Large intestine (tissue), 3 donors: Measurements from ENCODE around the gene INSR. TPM values are rescaled to one million over a fixed set of nuclear protein-coding genes. Genes with fewer than 3 reads are reported as not detected.

ENCODE experiments used
- DNase-seq, 2 donors: peaks; one replicate each; pipeline versions ENCODE4 v3.0.0 to v3.0.0-alpha.2; 2013
- H3K27ac ChIP-seq: one replicate; pipeline ENCODE4 v1.5.1; 2013; ENCODE audit warnings: low read length
- H3K27me3 ChIP-seq: 2 replicates; pipeline ENCODE4 v1.6.1; 2013; ENCODE audit warnings: low read length; ENCODE audit not compliant: control insufficient read depth, insufficient read depth
- H3K36me3 ChIP-seq: 2 replicates; pipeline ENCODE4 v1.6.1; 2013; ENCODE audit warnings: low read length; ENCODE audit not compliant: control insufficient read depth, insufficient read depth
- H3K4me1 ChIP-seq: one replicate; pipeline ENCODE4 v1.6.1; 2013; ENCODE audit warnings: low read length; ENCODE audit not compliant: control insufficient read depth, insufficient read depth
- H3K4me3 ChIP-seq: one replicate; pipeline ENCODE4 v1.5.1; 2013; ENCODE audit warnings: low read length
- H3K9me3 ChIP-seq: one replicate; pipeline ENCODE4 v1.6.1; 2013; ENCODE audit warnings: mild to moderate bottlenecking, low read depth, low read length, moderate library complexity; ENCODE audit not compliant: control insufficient read depth
- whole genome bisulfite sequencing: methylation state at CpG from one replicate; pipeline ENCODE4 v1.1.5; 2013; ENCODE audit warnings: low lambda C conversion rate; ENCODE audit not compliant: insufficient coverage; 5-methylcytosine and 5-hydroxymethylcytosine counted together
- polyA plus RNA-seq: library from polyadenylated mRNA; unstranded; fragments of 120-200 nt; gene quantifications from one replicate; pipeline ENCODE4 v1.2.1, GENCODE V29; 2013

The INSR gene
- polyA plus RNA-seq, 1 donor = 27.7 TPM

DNA sequence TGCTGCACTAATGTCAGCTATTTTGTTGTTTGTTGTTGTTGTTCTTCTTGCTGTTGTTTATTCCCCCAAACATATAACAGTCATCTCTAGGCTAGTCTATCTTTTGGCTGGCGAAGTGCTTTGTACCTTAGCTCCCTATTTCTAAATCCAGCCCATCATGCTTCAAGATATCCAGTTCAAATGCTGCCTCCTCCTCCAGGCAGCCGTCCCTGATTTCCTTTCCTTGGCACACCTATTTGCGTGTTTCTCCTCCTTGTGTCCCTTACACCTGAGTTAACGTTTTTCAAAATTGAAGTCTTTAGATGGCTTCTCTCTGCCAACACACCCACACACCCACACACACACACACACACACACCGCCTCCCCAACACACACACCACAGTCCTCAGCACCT lies 25.5 kb downstream of the INSR start:
- H3K4me1 ChIP-seq = peaks cover 2% of the 10 kb centered on the region
- WGBS = 100% methylated on average over 1 of the region's 5 CpGs
- no peaks in the 10 kb centered on the region for H3K27me3 ChIP-seq
- H3K27ac ChIP-seq = peak overlapping the region; percentile 7
- no peak for DNase-seq
- peaks cover 15% of the 10 kb centered on the region for H3K36me3 ChIP-seq
- peaks cover 4% of the 10 kb centered on the region for H3K9me3 ChIP-seq
- H3K4me3 ChIP-seq = no peak overlapping the region

DNA sequence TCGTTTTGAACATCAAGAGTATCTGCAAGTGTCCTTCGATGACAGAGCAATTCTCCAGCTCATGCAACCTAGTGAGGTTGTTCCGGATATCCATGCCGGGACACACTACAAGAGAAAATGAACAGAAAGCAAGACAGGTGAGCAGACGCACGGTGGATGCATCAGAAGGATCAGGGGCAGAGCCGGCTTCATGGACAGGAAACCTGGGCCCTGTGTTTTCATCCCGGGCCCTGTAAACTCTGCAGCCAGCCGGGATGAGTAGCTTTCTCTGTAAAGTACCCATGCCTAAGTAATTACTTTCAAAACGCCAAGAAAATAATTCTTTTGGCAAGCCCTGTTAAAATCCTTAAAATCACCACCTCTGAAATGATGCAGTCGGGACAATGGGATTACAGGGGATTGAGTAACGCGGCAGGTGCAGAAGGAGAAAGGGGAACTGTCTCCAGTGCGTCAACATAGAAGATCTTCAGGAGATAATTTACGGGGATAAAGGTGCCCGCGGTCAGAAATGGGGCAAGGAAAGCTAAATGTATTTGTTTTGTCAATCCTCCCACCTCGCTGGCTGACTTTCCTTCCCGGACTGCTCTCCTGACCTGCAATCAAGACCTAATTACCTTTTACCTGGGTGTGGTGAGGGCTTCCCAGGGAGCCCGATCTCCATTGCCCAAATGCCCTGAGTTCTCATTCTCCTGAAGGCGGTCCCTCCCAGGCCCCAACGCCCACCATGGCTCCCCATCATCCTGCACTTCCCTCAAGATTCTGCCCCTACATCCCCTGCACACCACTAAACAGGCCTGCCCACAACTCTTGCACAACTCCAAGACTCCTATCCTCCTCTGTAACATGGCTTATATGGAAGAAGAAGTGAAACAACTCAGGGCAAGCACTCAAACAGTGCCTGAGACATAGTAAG lies 26.2 kb downstream of the INSR start:
- Histone ChIP-seq H3K4me1 (peaks cover 2% of the 10 kb centered on the region), H3K27ac (peak overlapping the region; percentile 7), H3K9me3 (peaks cover 4% of the 10 kb centered on the region), H3K4me3 (no peak overlapping the region), H3K27me3 (no peaks in the 10 kb centered on the region), H3K36me3 (peaks cover 15% of the 10 kb centered on the region)
- DNase-seq = peak in 1 of 2 donors; percentile 58
- WGBS = 40% methylated on average over 1 of the region's 22 CpGs

- no peak overlapping the region for H3K27ac ChIP-seq
- H3K4me1 ChIP-seq = peaks cover 2% of the 10 kb centered on the region
- DNase-seq = no peak
- peaks cover 15% of the 10 kb centered on the region for H3K36me3 ChIP-seq
- H3K27me3 ChIP-seq = no peaks in the 10 kb centered on the region
- 100% methylated on average over 1 of the region's 7 CpGs for WGBS
- H3K4me3 ChIP-seq = no peak overlapping the region
- peaks cover 4% of the 10 kb centered on the region for H3K9me3 ChIP-seq
Observed at GRCh38 chr19:7266832-7267231, 27.4 kb downstream of the INSR start.

DNA sequence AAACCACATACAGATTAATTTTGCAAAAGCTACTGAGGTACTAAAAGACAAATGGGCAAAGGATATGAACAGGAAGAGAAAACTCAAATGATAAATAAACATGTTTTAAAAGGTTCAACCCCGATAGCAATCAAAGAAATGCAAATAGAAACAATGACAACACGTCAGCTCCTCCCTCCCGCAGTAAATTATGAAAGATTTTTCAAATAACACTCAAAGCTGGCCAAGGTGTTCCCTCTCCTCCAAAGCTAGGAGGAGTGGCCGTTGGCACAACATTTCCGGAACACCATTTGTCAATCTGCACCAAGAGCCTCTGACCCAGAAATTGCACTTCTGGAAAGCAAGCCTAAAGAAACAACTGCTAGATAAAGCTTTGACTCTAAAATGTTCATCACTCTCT lies 28.3 kb downstream of the INSR start:
- Histone ChIP-seq H3K27me3 (no peaks in the 10 kb centered on the region), H3K4me1 (peaks cover 2% of the 10 kb centered on the region), H3K36me3 (peaks cover 15% of the 10 kb centered on the region), H3K9me3 (peaks cover 4% of the 10 kb centered on the region), H3K4me3 (no peak overlapping the region), H3K27ac (no peak overlapping the region)
- no peak for DNase-seq
- no CpG with 5 or more reads among the region's 5 CpGs for WGBS

GRCh38 chr19:7264858-7265257 lies 29.4 kb downstream of the INSR start:
- H3K27ac ChIP-seq = no peak overlapping the region
- peaks cover 19% of the 10 kb centered on the region for H3K36me3 ChIP-seq
- H3K4me3 ChIP-seq = no peak overlapping the region
- peaks cover 2% of the 10 kb centered on the region for H3K4me1 ChIP-seq
- WGBS = no CpG with 5 or more reads among the region's 4 CpGs
- peaks cover 4% of the 10 kb centered on the region for H3K9me3 ChIP-seq
- H3K27me3 ChIP-seq = no peaks in the 10 kb centered on the region
- DNase-seq = no peak

- no peak for DNase-seq
- no CpG with 5 or more reads among the region's 5 CpGs for WGBS
- no peak overlapping the region for H3K4me3 ChIP-seq
Observed at GRCh38 chr19:7263521-7263920, 30.7 kb downstream of the INSR start.

GRCh38 chr19:7263066-7263465 lies 31.1 kb downstream of the INSR start:
- Histone ChIP-seq H3K27ac (no peak overlapping the region), H3K4me1 (peaks cover 2% of the 10 kb centered on the region), H3K9me3 (peaks cover 4% of the 10 kb centered on the region), H3K4me3 (no peak overlapping the region), H3K36me3 (peaks cover 19% of the 10 kb centered on the region), H3K27me3 (no peaks in the 10 kb centered on the region)
- no peak for DNase-seq
- no CpG with 5 or more reads among the region's 3 CpGs for WGBS

More at GRCh38 chr19:7263521-7263920, 30.7 kb downstream of the INSR start:
- peaks cover 4% of the 10 kb centered on the region for H3K9me3 ChIP-seq
- peaks cover 2% of the 10 kb centered on the region for H3K4me1 ChIP-seq
- no peak overlapping the region for H3K27ac ChIP-seq
- peaks cover 19% of the 10 kb centered on the region for H3K36me3 ChIP-seq
- H3K27me3 ChIP-seq = no peaks in the 10 kb centered on the region

- WGBS = 80% methylated on average over 1 of the region's 6 CpGs
- Histone ChIP-seq H3K4me3 (no peak overlapping the region), H3K36me3 (peaks cover 18% of the 10 kb centered on the region), H3K27me3 (no peaks in the 10 kb centered on the region), H3K27ac (no peak overlapping the region), H3K4me1 (peaks cover 3% of the 10 kb centered on the region), H3K9me3 (peaks cover 4% of the 10 kb centered on the region)
- DNase-seq = no peak
Observed at GRCh38 chr19:7262470-7262869, 31.7 kb downstream of the INSR start.

- no CpG with 5 or more reads among the region's 7 CpGs for WGBS
- peaks cover 7% of the 10 kb centered on the region for H3K36me3 ChIP-seq
- no peak for DNase-seq
- no peaks in the 10 kb centered on the region for H3K9me3 ChIP-seq
- no peak overlapping the region for H3K4me3 ChIP-seq
- peaks cover 8% of the 10 kb centered on the region for H3K4me1 ChIP-seq
- no peak overlapping the region for H3K27ac ChIP-seq
- no peaks in the 10 kb centered on the region for H3K27me3 ChIP-seq
Observed at GRCh38 chr19:7260161-7260560, 34.1 kb downstream of the INSR start.

DNA sequence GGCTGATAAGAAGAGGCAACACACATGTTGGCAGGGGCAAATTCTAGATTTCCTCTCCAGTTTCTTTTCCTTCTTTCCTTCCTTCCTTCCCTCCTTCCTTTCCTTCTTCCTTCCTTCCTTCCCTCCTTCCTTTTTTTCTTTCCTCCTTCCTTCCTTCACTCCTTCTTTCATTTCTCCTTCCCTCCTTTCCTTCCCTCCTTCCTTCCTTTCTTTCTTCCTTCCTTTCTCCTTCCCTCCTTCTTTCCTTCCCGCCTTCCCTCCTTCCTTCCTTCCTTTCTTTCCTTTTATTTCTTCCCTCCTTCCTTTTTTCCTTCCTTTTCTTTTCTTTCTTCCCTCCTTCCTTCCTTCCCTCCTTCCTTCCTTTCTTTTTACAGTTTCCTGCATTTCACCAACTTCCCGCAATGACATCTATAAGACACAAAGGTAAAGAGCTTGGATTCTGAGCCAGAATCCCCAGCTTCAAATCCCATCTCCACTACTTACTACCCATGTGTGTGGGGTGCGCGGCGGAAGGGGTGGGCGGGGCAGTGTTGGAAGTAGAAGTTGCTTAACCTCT lies 35.3 kb downstream of the INSR start:
- Histone ChIP-seq H3K4me1 (peaks cover 8% of the 10 kb centered on the region), H3K36me3 (peaks cover 4% of the 10 kb centered on the region), H3K27ac (no peak overlapping the region), H3K4me3 (no peak overlapping the region), H3K27me3 (no peaks in the 10 kb centered on the region), H3K9me3 (no peaks in the 10 kb centered on the region)
- WGBS = 94% methylated on average over 1 of the region's 6 CpGs
- DNase-seq = no peak
